ENCODE measurements around the gene CSKMT.
"Not testable (repeated sequence)": the region's sequence is repeated elsewhere in the genome, so short reads cannot be mapped to it uniquely, and the experiment has no call there.

Gene CSKMT

DNA sequence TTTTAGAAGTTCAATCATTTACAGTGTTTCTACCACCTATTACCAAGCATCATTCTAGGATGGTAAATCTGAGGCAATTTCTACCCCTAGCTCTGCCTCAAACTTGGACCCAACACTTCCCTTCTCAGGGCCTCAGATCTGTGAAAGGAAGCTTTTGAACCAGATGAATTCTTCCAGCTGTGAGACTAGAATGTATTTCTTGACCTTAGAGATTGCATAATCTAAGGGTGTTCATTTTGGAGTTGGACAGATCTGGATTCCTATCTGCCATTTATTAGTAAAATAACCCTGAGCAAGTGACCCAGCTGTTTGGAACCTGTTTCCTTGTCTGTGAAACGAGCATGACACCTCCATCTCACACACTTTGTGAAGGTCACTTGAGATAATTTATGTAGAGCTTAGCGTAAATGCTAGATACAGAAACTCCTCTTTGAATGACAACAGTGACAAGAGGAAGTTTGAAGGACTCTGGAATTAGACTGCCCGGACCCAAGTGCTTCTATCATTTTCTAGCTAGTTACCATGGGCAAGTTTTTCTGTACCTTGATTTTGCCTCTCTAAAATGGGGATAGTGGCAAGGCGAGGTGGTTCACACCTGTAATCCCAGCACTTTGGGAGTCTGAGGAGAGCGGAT, 8.2 kb upstream of the CSKMT start:
- DNase-seq, result no peak

DNA sequence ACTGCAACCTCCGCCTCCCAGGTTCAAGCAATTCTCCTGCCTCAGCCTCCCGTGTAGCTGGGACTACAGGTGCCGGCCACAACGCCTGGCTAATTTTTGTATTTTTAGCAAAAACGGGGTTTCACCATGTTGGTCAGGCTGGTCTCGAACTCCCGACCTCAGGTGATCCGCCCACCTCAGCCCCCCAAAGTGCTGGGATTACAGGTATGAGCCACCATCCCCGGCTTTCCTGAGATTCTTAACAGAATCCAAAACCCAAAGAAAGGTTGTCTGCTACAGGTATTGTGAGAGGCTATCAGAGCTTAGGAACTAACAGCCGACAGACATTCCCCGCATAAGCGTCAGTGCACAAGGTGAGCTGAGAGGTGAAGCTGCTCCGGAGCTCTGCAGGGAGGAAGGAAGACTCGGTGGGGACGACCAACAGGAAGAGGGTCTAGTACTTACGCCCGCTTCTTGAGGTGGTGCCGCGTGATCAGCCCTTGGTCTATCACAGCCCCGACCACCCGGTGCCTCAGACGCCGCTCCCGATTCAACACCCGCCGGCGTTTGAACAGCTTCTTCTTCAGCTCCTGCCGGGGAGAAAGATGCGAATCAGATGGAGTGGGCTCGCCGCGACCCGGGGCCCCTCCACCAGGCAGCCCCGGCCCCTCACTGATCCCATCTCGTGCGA, 572 bp upstream of the CSKMT start:
- peak; percentile 58 for DNase-seq

DNA sequence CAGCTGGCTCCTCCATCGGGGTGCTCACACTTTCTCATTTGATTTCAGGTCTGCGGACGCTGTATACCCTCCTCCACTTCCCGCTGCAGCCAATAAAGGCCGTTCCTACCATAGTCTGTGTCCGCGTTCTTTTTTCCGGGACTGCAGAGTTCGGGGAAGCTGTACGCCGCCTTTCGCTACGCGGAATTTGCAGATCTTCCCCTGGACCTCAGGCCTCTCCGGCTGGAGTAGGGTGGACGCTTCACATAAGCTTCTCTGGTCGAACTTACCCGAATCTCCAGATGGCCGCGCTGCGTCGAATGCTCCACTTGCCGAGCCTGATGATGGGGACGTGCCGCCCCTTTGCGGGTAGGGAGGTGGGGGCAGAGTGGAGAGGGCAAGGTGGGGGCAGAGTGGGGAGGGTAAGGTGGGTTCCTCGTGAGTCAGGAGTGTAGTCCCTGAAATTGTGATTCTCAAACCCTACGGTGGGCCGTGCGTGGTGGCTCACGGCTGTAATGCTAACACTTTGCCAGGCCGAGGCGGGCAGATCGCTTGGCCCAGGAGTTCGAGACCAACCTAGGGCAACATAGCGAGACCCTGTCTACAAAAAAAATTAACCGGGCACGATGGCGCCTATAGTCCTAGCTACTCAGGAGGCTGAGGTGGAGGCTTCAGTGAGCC, 617 bp downstream of the CSKMT start:
- peak; percentile 64 for DNase-seq

DNA sequence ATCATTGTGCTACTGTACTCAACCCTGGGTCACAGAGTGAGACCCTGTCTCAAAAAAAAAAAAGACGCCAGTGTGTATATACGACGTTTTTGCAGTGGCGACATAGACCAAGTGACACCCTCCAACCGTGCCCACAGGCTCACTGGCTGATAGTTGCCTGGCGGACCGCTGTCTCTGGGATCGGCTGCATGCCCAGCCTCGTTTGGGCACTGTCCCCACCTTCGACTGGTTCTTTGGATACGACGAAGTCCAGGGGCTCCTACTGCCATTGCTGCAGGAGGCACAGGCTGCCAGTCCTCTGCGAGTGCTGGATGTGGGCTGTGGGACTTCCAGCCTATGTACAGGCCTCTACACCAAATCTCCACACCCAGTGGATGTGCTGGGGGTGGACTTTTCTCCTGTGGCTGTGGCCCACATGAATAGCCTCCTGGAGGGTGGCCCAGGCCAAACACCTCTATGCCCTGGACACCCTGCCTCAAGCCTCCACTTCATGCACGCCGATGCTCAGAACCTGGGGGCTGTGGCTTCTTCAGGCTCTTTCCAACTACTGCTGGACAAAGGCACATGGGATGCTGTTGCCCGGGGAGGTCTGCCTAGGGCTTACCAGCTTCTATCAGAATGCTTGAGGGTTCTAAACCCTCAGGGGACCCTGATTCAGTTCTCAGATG, 1.3 kb downstream of the CSKMT start:
- no peak for DNase-seq

DNA sequence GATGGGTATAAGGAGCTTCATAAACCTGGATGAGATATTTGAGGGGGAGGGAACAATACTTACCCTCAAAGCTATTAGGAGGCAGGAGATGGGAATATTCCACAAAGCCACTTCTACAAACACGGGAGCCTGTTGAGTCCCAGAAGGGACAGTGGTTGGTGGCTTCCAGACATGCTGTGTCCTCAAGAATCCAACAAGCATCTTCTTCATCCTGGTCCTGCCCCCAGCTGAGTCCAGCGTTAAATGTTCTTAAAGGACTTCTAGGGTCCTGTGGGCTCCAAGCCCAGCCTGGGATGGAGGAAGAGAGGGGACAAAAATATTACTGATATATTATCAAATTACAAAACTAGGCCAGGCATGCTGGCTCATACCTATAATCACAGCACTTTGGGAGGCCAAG, 2.3 kb downstream of the CSKMT start:
- no peak for DNase-seq

DNA sequence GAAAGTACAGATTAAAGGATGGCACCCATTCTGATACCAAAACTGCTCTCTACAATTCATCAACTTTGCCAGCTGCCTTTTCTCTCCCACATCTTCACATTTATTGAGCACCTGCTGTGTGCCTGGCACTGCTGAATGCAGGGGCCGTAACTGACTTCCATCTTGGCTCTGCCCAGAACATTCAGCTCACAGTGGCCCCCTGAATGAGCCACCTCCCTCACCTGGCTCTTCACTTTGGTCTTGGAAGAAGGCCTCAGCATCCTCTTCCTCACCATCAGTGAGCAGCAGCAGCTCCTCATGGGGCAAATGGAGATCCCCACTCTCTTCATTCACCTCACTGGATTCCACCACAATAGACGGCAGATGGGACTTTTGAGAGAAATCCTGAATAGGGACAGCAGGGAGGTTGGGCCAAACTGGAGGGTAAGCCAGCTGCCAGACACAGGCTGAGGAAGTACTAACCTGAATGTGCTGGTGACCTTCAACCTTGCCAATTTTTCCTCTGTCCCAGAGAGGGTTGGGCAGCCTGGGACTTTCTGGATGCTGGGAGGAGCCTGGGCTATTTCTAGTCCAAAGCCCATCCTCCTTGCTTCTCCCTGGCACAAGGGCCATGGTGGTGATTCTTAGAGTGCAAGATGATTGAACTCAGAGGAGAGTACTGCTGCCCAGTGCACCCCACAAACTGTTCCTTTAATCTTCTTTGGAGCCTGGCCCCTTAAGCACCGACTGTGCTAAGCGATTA, 4.5 kb downstream of the CSKMT start:
- DNase-seq, result no peak

DNA sequence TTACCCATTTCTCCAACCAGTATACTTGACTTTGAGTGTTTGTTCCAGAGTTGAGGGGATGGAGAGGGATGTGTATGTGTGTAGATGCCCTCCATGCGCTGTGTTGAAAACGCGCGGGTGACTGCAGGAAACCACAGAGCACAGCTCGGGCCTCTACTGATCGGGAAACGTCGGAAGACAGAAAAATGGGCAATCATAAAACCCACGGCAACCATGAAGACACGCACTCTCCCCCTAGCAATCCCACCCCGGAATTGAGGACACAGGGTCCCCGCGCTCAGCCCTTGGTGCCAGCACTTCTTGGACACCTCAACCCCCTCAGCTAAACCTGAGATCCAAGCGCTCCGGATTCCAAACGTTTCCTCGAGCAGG, 6.1 kb downstream of the CSKMT start:
- DNase-seq, result no peak

DNA sequence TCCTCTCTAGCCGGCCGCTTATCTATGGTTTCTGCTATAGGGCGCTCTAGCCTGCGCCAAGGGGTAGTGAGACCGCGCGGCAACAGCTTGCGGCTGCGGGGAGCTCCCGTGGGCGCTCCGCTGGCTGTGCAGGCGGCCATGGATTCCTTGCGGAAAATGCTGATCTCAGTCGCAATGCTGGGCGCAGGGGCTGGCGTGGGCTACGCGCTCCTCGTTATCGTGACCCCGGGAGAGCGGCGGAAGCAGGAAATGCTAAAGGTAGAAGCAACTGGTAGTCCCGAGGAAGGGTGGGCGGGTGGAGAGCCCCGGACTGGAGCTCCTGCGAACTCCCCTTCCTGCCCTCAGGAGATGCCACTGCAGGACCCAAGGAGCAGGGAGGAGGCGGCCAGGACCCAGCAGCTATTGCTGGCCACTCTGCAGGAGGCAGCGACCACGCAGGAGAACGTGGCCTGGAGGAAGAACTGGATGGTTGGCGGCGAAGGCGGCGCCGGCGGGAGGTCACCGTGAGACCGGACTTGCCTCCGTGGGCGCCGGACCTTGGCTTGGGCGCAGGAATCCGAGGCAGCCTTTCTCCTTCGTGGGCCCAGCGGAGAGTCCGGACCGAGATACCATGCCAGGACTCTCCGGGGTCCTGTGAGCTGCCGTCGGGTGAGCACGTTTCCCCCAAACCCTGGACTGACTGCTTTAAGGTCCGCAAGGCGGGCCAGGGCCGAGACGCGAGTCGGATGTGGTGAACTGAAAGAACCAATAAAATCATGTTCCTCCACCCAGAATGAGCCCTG, 6.7 kb downstream of the CSKMT start, which contains the start of the genes LBHD1 and UQCC3:
Gene LBHD1 (minus strand): TSS at position 660 of the 782 bp plus-strand sequence. CDS start 2,236 bp downstream, outside the sequence.
Gene UQCC3 (plus strand): TSS at position 66 of the 782 bp plus-strand sequence. CDS start 73 bp downstream, at position 139.
- DNase-seq, result peak; percentile 77

DNA sequence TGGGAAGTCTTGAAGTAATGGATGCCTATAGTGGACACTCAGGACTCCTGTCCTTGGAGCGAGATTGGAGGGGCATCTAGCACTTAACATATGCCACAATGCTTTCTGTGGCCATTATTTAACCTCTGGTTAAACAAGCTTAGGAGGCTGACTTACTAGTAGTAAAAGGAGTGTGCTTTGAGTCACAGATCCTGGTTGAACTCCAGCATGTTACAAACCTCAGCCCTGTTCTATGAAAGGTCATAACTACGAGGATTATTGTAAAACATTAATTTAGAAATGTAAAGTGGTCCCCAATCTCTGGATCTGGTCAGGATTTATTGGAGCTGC, 8.0 kb downstream of the CSKMT start:
- no peak for DNase-seq

DNA sequence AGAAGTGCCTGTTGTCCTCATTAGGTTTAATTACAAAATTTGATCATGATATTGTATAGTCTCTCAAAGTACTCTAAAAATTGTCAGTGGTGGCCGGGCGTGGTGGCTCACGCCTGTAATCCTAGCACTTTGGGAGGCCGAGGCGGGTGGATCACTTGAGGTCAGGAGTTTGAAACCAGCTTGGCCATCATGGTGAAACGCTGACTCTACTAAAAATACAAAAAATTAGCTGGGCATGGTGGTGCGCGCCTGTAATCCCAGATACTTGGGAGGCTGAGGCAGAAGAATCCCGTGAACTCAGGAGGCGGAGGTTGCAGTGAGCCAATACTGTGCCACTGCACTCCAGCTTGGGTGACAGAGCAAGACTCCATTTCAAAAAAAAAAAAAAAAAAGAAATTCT, 10.3 kb downstream of the CSKMT start:
- not testable (repeated sequence) for DNase-seq

DNA sequence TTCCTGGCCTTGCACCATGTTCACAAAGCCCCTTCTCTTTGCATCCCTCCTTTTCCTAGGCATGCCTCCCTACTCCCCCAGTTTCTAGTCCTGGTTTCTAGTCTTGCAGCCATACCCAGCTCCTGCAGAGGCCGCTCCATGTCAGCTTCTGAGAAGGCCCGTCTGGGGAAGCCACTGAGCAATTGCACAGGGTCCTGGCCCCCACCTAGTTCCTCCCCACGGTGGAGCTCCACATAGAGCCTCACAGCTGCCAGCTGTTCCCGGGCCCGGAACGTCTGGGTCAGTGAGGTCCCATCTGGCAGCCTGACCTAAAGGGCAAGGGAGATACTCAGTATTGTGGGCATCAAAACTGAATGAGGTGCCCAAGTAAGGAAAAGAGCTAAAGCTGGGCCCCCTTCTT, 11.6 kb downstream of the CSKMT start:
- DNase-seq, result no peak

DNA sequence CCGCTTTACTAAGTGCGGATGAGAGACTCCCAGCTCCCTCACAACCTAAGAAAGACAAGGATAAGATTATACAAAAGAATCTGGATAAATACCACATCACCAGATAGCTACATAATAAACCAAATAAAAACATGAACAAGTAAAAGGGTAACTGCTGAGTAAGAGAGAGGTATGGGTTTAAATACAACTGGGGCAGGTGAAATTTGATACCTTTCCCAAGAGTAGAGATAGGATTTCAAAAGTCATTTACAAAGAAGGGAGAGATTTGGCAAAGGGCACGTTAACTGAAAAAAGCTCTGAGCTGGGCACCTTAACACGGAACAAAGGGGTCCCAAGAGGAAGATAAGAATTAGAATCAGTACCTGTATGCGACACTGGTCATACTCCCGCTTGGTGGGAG, 12.0 kb downstream of the CSKMT start:
- DNase-seq, result no peak

DNA sequence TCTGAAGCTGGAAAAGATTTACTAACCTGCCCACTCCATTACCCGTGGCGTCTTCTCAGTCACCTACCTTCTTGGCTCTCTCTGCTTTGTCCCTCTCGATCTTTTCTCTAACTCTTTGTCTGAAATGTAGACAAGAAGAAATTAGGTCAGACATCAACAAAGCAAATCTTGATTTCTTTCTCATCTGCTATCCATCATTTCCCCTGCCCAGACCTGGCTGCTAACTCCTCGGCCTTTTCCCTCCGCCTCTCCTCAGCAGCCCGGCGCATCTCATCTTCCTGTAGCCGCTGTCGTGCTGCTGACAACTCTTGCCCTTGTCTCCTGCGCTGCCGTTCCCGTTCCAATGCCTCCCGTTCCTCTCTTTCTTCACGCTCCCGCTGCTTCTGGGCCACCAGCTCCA, 12.6 kb downstream of the CSKMT start:
- DNase-seq, result no peak

DNA sequence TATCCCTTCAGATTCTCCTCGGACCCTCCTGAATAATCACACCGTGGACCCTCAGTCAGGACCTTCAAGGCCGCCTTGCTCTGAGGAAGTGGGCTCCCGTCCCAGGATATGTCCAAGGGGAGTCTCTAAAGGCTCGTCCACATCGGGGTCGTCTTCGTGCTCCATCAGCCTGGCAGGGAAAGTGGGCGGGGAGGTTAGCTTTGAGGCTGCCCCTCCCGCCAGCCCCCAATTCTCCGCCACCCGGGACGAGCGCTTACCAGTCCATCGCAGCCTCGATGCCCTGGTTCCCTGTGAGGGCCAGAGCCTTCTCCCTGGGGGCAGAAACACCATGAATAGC, 13.3 kb downstream of the CSKMT start:
- no peak for DNase-seq

DNA sequence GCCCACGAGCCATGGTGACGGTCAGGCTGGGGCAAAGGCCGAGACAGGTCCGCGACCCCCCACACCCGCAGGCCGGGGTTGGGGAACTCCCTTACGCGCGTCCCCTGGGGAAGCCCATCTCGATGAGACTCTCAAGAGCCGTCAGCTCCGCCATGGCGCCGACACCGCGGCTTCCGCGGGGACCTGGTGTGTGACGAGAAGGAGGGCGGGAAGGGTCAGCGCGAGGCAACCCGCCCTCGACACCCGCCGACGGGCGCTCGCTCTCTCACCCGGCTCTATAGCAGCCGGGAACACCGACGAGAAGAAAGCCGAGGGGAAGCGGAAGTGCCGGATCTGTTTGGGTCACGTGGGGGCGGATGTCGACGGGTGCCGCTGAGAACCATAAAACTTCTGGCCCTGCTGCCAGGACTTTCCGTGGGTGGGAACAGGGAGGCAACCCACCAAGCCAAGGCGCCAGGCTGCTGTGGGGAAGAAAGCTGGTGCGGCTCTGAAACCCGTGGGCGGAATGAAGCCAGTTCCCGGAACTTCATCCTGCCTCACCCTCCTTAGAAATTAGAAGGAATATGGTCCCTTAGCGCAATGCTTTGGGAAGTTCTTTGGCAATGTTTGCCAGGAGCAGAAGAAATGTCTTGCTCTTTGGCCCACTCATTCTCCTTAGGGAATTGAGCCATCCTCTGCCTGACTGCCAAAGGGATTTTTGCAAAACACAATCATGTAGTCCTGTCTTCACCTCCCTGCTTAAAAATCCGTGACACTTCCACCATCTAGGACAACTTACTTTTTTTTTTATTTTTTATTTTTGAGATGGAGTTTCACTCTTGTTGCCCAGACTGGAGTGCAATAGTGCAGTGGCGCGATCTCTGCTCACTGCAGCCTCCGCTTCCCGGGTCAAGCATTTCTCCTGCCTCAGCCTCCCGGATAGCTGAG, 13.9 kb downstream of the CSKMT start, which contains the start of gene UBXN1:
Gene UBXN1 (minus strand): TSS at position 304 of the 927 bp plus-strand sequence. CDS start 150 bp downstream, at position 154.
- peak; percentile 84 for DNase-seq

DNA sequence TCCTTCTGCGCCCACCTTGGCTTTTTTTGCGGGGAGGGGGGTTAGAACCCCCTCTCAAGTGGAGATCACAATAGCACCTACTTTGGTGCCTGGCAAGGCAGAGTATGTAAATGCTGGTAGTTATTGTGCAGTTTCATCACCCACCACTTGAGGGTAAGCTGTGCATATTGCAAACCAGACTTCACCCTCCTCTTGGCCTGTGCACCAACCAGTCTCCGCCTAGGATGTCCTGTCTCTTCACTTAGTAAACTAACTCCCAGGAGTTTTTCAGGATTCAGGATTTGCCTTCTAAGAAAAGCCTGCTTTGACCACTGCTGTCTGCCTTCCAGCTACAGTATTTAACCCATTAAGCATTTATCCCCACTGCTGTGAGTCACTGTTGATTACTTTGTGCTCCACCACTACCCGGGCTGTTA, 15.7 kb downstream of the CSKMT start:
- peak; percentile 33 for DNase-seq

DNA sequence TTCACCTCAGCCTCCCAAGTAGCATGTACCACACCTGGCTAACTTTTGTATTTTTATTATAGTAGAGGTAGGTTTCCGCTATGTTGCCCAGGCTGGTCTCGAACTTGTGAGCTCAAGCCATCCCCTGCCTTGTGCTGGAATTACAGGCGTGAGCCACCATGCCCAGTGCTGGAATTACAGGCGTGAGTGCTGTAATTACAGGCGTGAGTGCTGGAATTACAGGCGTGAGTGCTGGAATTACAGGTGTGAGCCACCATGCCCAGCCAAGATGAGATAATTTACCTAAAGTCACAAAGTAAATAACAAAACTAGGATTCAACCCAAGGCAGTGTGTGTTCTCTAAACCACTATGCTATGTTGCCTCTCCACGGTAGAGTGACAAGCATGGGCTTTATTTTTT, 17.4 kb downstream of the CSKMT start:
- DNase-seq, result no peak

DNA sequence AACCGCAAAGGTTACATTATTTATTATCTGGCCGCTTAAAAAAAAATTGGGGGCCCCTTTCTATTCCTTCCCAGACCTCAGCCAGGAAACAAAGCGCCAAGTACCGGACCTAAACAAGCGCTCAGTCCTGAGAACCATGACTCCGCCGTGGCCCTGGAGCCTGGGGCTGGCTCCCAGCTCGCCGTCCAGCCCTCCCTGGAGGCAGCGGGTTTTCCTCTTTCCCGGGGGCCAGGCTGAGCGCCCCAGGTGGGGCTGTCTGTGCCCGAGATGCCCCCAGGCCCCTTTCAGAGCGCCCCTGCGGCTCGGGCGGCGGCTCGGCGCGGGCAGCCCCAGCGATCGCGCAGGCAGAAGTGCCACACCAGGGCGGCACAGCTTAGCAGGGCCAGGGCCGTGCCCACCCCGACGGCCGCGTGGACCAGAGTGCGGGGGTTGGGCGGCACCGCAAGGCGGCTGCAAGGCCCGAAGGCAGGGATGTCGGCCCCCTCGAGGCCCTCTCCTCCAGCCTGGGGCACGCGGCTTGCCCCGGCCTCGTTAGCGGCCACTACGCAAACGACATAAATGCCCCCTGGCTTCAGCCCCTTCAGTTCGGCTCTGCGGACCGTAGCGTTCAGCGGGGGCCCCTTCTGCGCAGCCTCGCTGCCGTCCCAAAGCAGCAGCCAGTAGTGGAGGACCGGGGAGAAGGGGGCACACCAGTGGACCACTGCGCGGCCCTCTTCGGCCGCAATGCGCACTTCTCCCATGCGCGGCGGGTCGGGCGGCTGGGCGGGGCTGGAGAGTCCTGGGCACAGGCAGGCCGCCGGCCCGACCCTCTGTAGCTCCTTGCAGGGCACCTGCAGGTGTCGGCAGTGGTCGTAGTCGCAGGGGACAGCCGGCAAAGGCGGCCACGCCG, 22.6 kb downstream of the CSKMT start:
- no peak for DNase-seq

DNA sequence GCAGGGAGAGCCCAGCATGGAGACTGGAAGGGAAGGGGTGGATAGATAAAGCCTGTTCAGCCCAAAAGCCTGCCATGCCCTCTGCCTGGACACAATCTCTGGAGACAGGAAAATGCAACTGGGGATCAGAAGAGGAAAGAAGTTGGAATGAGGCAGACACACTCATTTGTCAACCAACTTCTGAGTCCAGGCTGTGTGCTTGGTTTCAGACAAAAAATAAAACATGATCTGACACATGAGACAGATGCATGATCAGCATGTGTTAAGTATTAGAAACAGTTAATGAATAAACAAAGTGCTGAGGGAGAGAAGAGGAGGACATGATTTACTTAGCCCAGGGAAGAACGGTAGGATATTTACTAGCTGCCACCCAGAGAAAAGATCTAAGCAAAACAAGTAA, 23.4 kb downstream of the CSKMT start:
- DNase-seq, result no peak
